Measurements from ENCODE around the gene CERS2.

The CERS2 gene

GRCh38 chr1:150994248-150994647, 19.6 kb upstream of the CERS2 start:
- H3K36me3 ChIP-seq (ENCODE audit: control insufficient read depth, insufficient read depth, low read length), result peaks cover 5% of the 10 kb centered on the region
- no peaks in the 10 kb centered on the region for H3K9me3 ChIP-seq (ENCODE audit: control insufficient read depth, insufficient read depth, low read length)
- no peak overlapping the region for H3K4me3 ChIP-seq (ENCODE audit: low read depth, low read length)
- H3K9ac ChIP-seq (ENCODE audit: low read depth, low read length), result no peak overlapping the region
- H3K27me3 ChIP-seq (ENCODE audit: control insufficient read depth, insufficient read depth, low read length), result no peaks in the 10 kb centered on the region
- peaks cover 3% of the 10 kb centered on the region for H3K4me1 ChIP-seq (ENCODE audit: control insufficient read depth, insufficient read depth, low read length)

GRCh38 chr1:150992626-150993025, 18.0 kb upstream of the CERS2 start:
- Histone ChIP-seq H3K9ac (ENCODE audit: low read depth, low read length) (no peak overlapping the region), H3K36me3 (ENCODE audit: control insufficient read depth, insufficient read depth, low read length) (peaks cover 2% of the 10 kb centered on the region), H3K27me3 (ENCODE audit: control insufficient read depth, insufficient read depth, low read length) (no peaks in the 10 kb centered on the region), H3K4me1 (ENCODE audit: control insufficient read depth, insufficient read depth, low read length) (peaks cover 3% of the 10 kb centered on the region), H3K9me3 (ENCODE audit: control insufficient read depth, insufficient read depth, low read length) (no peaks in the 10 kb centered on the region), H3K4me3 (ENCODE audit: low read depth, low read length) (no peak overlapping the region)

GRCh38 chr1:150987924-150988323, 13.3 kb upstream of the CERS2 start:
- Histone ChIP-seq H3K4me1 (ENCODE audit: control insufficient read depth, insufficient read depth, low read length) (no peaks in the 10 kb centered on the region), H3K36me3 (ENCODE audit: control insufficient read depth, insufficient read depth, low read length) (no peaks in the 10 kb centered on the region), H3K9ac (ENCODE audit: low read depth, low read length) (no peak overlapping the region), H3K27me3 (ENCODE audit: control insufficient read depth, insufficient read depth, low read length) (no peaks in the 10 kb centered on the region), H3K4me3 (ENCODE audit: low read depth, low read length) (no peak overlapping the region), H3K9me3 (ENCODE audit: control insufficient read depth, insufficient read depth, low read length) (no peaks in the 10 kb centered on the region)

- peaks cover 15% of the 10 kb centered on the region for H3K4me1 ChIP-seq (ENCODE audit: control insufficient read depth, insufficient read depth, low read length)
- H3K4me3 ChIP-seq (ENCODE audit: low read depth, low read length), result no peak overlapping the region
- H3K9ac ChIP-seq (ENCODE audit: low read depth, low read length), result no peak overlapping the region
- no peaks in the 10 kb centered on the region for H3K9me3 ChIP-seq (ENCODE audit: control insufficient read depth, insufficient read depth, low read length)
- no peaks in the 10 kb centered on the region for H3K27me3 ChIP-seq (ENCODE audit: control insufficient read depth, insufficient read depth, low read length)
- no peaks in the 10 kb centered on the region for H3K36me3 ChIP-seq (ENCODE audit: control insufficient read depth, insufficient read depth, low read length)
Measured at GRCh38 chr1:150985179-150985825, 10.7 kb upstream of the CERS2 start.

- Histone ChIP-seq H3K36me3 (ENCODE audit: control insufficient read depth, insufficient read depth, low read length) (no peaks in the 10 kb centered on the region), H3K4me3 (ENCODE audit: low read depth, low read length) (peak within 1 kb of the TSS; percentile 41), H3K9me3 (ENCODE audit: control insufficient read depth, insufficient read depth, low read length) (no peaks in the 10 kb centered on the region), H3K9ac (ENCODE audit: low read depth, low read length) (peak within 1 kb of the TSS; percentile 49), H3K4me1 (ENCODE audit: control insufficient read depth, insufficient read depth, low read length) (peaks cover 26% of the 10 kb centered on the region), H3K27me3 (ENCODE audit: control insufficient read depth, insufficient read depth, low read length) (no peaks in the 10 kb centered on the region)
Measured at GRCh38 chr1:150981805-150982712, 7.4 kb upstream of the CERS2 start, which contains the start of gene ANXA9. TSS of gene ANXA9 (plus strand) at chr1:150982292. CDS start at chr1:150983106, 814 bp downstream.

- peak overlapping the region; percentile 49 for H3K9ac ChIP-seq (ENCODE audit: low read depth, low read length)
- H3K4me3 ChIP-seq (ENCODE audit: low read depth, low read length), result peak overlapping the region; percentile 41
- peaks cover 32% of the 10 kb centered on the region for H3K4me1 ChIP-seq (ENCODE audit: control insufficient read depth, insufficient read depth, low read length)
- H3K36me3 ChIP-seq (ENCODE audit: control insufficient read depth, insufficient read depth, low read length), result no peaks in the 10 kb centered on the region
- no peaks in the 10 kb centered on the region for H3K9me3 ChIP-seq (ENCODE audit: control insufficient read depth, insufficient read depth, low read length)
- H3K27me3 ChIP-seq (ENCODE audit: control insufficient read depth, insufficient read depth, low read length), result no peaks in the 10 kb centered on the region
Measured at GRCh38 chr1:150981177-150981804, 6.7 kb upstream of the CERS2 start.

GRCh38 chr1:150979092-150980056, 4.7 kb upstream of the CERS2 start:
- H3K4me1 ChIP-seq (ENCODE audit: control insufficient read depth, insufficient read depth, low read length), result peaks cover 37% of the 10 kb centered on the region
- H3K4me3 ChIP-seq (ENCODE audit: low read depth, low read length), result no peak overlapping the region
- no peaks in the 10 kb centered on the region for H3K27me3 ChIP-seq (ENCODE audit: control insufficient read depth, insufficient read depth, low read length)
- H3K9ac ChIP-seq (ENCODE audit: low read depth, low read length), result no peak overlapping the region
- H3K36me3 ChIP-seq (ENCODE audit: control insufficient read depth, insufficient read depth, low read length), result no peaks in the 10 kb centered on the region
- no peaks in the 10 kb centered on the region for H3K9me3 ChIP-seq (ENCODE audit: control insufficient read depth, insufficient read depth, low read length)

- Histone ChIP-seq H3K4me1 (ENCODE audit: control insufficient read depth, insufficient read depth, low read length) (peaks cover 46% of the 10 kb centered on the region), H3K9ac (ENCODE audit: low read depth, low read length) (no peak overlapping the region), H3K36me3 (ENCODE audit: control insufficient read depth, insufficient read depth, low read length) (no peaks in the 10 kb centered on the region), H3K4me3 (ENCODE audit: low read depth, low read length) (no peak overlapping the region), H3K9me3 (ENCODE audit: control insufficient read depth, insufficient read depth, low read length) (no peaks in the 10 kb centered on the region), H3K27me3 (ENCODE audit: control insufficient read depth, insufficient read depth, low read length) (no peaks in the 10 kb centered on the region)
Measured at GRCh38 chr1:150976879-150977694, 2.5 kb upstream of the CERS2 start.

GRCh38 chr1:150976401-150976821, 1.8 kb upstream of the CERS2 start:
- Histone ChIP-seq H3K4me3 (ENCODE audit: low read depth, low read length) (no peak overlapping the region), H3K9me3 (ENCODE audit: control insufficient read depth, insufficient read depth, low read length) (no peaks in the 10 kb centered on the region), H3K9ac (ENCODE audit: low read depth, low read length) (no peak overlapping the region), H3K4me1 (ENCODE audit: control insufficient read depth, insufficient read depth, low read length) (peaks cover 43% of the 10 kb centered on the region), H3K27me3 (ENCODE audit: control insufficient read depth, insufficient read depth, low read length) (no peaks in the 10 kb centered on the region), H3K36me3 (ENCODE audit: control insufficient read depth, insufficient read depth, low read length) (no peaks in the 10 kb centered on the region)

GRCh38 chr1:150973836-150974579, 627 bp downstream of the CERS2 start:
- no peaks in the 10 kb centered on the region for H3K27me3 ChIP-seq (ENCODE audit: control insufficient read depth, insufficient read depth, low read length)
- H3K4me3 ChIP-seq (ENCODE audit: low read depth, low read length), result peak overlapping the region; percentile 85
- peaks cover 51% of the 10 kb centered on the region for H3K4me1 ChIP-seq (ENCODE audit: control insufficient read depth, insufficient read depth, low read length)
- peaks cover 6% of the 10 kb centered on the region for H3K36me3 ChIP-seq (ENCODE audit: control insufficient read depth, insufficient read depth, low read length)
- H3K9me3 ChIP-seq (ENCODE audit: control insufficient read depth, insufficient read depth, low read length), result no peaks in the 10 kb centered on the region
- H3K9ac ChIP-seq (ENCODE audit: low read depth, low read length), result peak overlapping the region; percentile 48

Data from iPS-15b (cell line).